H1 (cell line): Measurements from ENCODE around the gene ROBO4. TPM values are rescaled to one million over a fixed set of nuclear protein-coding genes. Genes with fewer than 3 reads are reported as not detected.

Experiments used
- CTCF ChIA-PET: fragments of 300-600 bp; sonication (Branson Sonifier 250); formaldehyde crosslinking; loops from one replicate; lab custom pipeline; 2021; ENCODE audit not compliant: partially characterized antibody; lab: Charles Lee
- POLR2A ChIA-PET: fragments of 300-600 bp; sonication (Branson Sonifier 250); formaldehyde crosslinking; loops from one replicate; lab custom pipeline; 2021; ENCODE audit warnings: inconsistent platforms; ENCODE audit not compliant: partially characterized antibody; lab: Charles Lee
- DNase-seq, 2 experiments: peaks; one replicate each; pipeline versions ENCODE4 v3.0.0 to v3.0.0-alpha.2; 2010 to 2022; ENCODE audit warnings: low spot score in 2 of 2, low read depth in 1 of 2, mixed read lengths in 1 of 2
- FAIRE-seq: peaks from 2 replicates; lab custom pipeline; 2011; peaks lifted over from hg19 to GRCh38; lab: Jason Lieb, UNC
- H2AFZ ChIP-seq: 2 replicates; pipeline ENCODE4 v1.8.1; 2012; ENCODE audit warnings: low read length, inconsistent platforms
- H2AK5ac ChIP-seq: 2 replicates; pipeline ENCODE4 v1.6.1; 2013; ENCODE audit warnings: low read depth, low read length
- H2BK120ac ChIP-seq: replicated peaks from 2 replicates; pipeline ENCODE3; 2013; ENCODE audit warnings: low read depth, low read length, inconsistent platforms
- H2BK12ac ChIP-seq: 2 replicates; pipeline ENCODE4 v1.6.1; 2013; ENCODE audit warnings: low read depth, low read length
- H2BK15ac ChIP-seq: 2 replicates; pipeline ENCODE4 v1.6.1; 2013; ENCODE audit warnings: low read length
- H2BK20ac ChIP-seq: 2 replicates; pipeline ENCODE4 v1.6.1; 2013; ENCODE audit warnings: low read length
- H2BK5ac ChIP-seq: 2 replicates; pipeline ENCODE4 v1.6.1; 2013; ENCODE audit warnings: low read depth, low read length
- H3K14ac ChIP-seq: 2 replicates; pipeline ENCODE4 v1.6.1; 2013; ENCODE audit warnings: inconsistent platforms; ENCODE audit not compliant: insufficient read length
- H3K18ac ChIP-seq: 2 replicates; pipeline ENCODE4 v1.6.1; 2013; ENCODE audit warnings: low read length; ENCODE audit errors: extremely low read depth
- H3K23ac ChIP-seq: 2 replicates; pipeline ENCODE4 v1.6.1; 2013; ENCODE audit warnings: inconsistent platforms; ENCODE audit not compliant: insufficient read length
- H3K23me2 ChIP-seq: 2 replicates; pipeline ENCODE4 v1.6.1; 2013; ENCODE audit warnings: low read depth, low read length
- H3K27ac ChIP-seq: 2 replicates; pipeline ENCODE4 v1.6.1; 2011; ENCODE audit warnings: low read depth, low read length, inconsistent platforms
- H3K27me3 ChIP-seq, 4 experiments: replicated peaks in 1 of 4; 1 replicate in 1 of 4; 2 replicates in 3 of 4; pipeline versions ENCODE4 v1.6.1 to v1.8.1; 2011 to 2013; ENCODE audit warnings: low read length in 3 of 4, mild to moderate bottlenecking in 3 of 4, inconsistent platforms in 2 of 4, mixed read lengths in 2 of 4, moderate library complexity in 1 of 4; ENCODE audit not compliant: control insufficient read depth in 3 of 4, insufficient read depth in 3 of 4; ENCODE audit errors: extremely low read depth in 1 of 4
- H3K36me3 ChIP-seq, 4 experiments: 2 replicates each; pipeline versions ENCODE4 v1.6.1 to v1.8.1; 2011 to 2013; ENCODE audit warnings: mild to moderate bottlenecking in 4 of 4, low read length in 3 of 4, moderate library complexity in 2 of 4, control low read depth in 1 of 4, inconsistent platforms in 1 of 4; ENCODE audit not compliant: insufficient read depth in 4 of 4, control insufficient read depth in 2 of 4
- H3K4ac ChIP-seq: replicated peaks from 2 replicates; pipeline ENCODE3; 2013; ENCODE audit warnings: low read length, low read depth, mixed read lengths, inconsistent platforms; ENCODE audit not compliant: insufficient read length
- H3K4me1 ChIP-seq, 4 experiments: replicated peaks in 1 of 4; 1 replicate in 1 of 4; 2 replicates in 3 of 4; pipeline versions ENCODE4 v1.6.1 to v1.8.1; 2011 to 2013; ENCODE audit warnings: low read length in 3 of 4, inconsistent platforms in 2 of 4, mixed read lengths in 1 of 4; ENCODE audit not compliant: insufficient read depth in 4 of 4, control insufficient read depth in 3 of 4
- H3K4me2 ChIP-seq, 2 experiments: 2 replicates each; pipeline versions ENCODE4 v1.6.1 to v1.8.1; 2011 to 2013; ENCODE audit warnings: low read depth in 2 of 2, low read length in 2 of 2, control low read depth in 1 of 2, inconsistent platforms in 1 of 2, mild to moderate bottlenecking in 1 of 2; ENCODE audit not compliant: insufficient read depth in 1 of 2
- H3K4me3 ChIP-seq, 4 experiments: fragments of 200-600, 300-600 bp in 1 of 4; sonication (generic), shearing (Covaris generic), sonication (Bioruptor Twin) in 1 of 4; 2 replicates each; pipeline versions ENCODE4 v1.5.1 to v1.8.1; 2011 to 2016; ENCODE audit warnings: low read length in 4 of 4, low read depth in 3 of 4, control low read depth in 2 of 4, inconsistent platforms in 2 of 4, mild to moderate bottlenecking in 2 of 4, mixed read lengths in 1 of 4, moderate library complexity in 1 of 4; ENCODE audit not compliant: insufficient read depth in 2 of 4; ENCODE audit errors: extremely low read depth in 1 of 4
- H3K56ac ChIP-seq: replicated peaks from 2 replicates; pipeline ENCODE3; 2013; ENCODE audit warnings: low read depth, mild to moderate bottlenecking, mixed read lengths, low read length, inconsistent platforms; ENCODE audit not compliant: insufficient read length
- H3K79me1 ChIP-seq: 2 replicates; pipeline ENCODE4 v1.6.1; 2013; ENCODE audit warnings: low read depth, low read length, control low read depth
- H3K79me2 ChIP-seq, 2 experiments: 2 replicates each; pipeline versions ENCODE4 v1.6.1 to v1.8.1; 2012 to 2013; ENCODE audit warnings: low read length in 2 of 2, mild to moderate bottlenecking in 2 of 2, inconsistent platforms in 1 of 2; ENCODE audit not compliant: insufficient read depth in 2 of 2, control insufficient read depth in 1 of 2
- H3K9ac ChIP-seq, 4 experiments: replicated peaks in 1 of 4; 1 replicate in 1 of 4; 2 replicates in 3 of 4; pipeline versions ENCODE4 v1.6.1 to v1.8.1; 2011 to 2013; ENCODE audit warnings: low read depth in 3 of 4, low read length in 3 of 4, control low read depth in 2 of 4, mild to moderate bottlenecking in 2 of 4, moderate library complexity in 2 of 4, inconsistent platforms in 1 of 4; ENCODE audit errors: extremely low read depth in 1 of 4
- H3K9me3 ChIP-seq, 2 experiments: 2 replicates each; pipeline versions ENCODE4 v1.6.1 to v1.8.1; 2012 to 2013; ENCODE audit warnings: mild to moderate bottlenecking in 2 of 2, moderate library complexity in 2 of 2, control low read depth in 1 of 2, inconsistent platforms in 1 of 2, low read depth in 1 of 2, low read length in 1 of 2, mixed read lengths in 1 of 2; ENCODE audit not compliant: insufficient read depth in 2 of 2
- H4K20me1 ChIP-seq, 2 experiments: replicated peaks in 1 of 2; 2 replicates each; pipeline versions ENCODE3 to v1.8.1; 2011 to 2013; ENCODE audit warnings: inconsistent platforms in 2 of 2, low read length in 2 of 2, mild to moderate bottlenecking in 1 of 2; ENCODE audit not compliant: insufficient read depth in 2 of 2, control insufficient read depth in 1 of 2
- H4K5ac ChIP-seq: 2 replicates; pipeline ENCODE4 v1.6.1; 2013; ENCODE audit warnings: low read length, low read depth, mixed read lengths, inconsistent platforms; ENCODE audit not compliant: insufficient read length
- H4K8ac ChIP-seq: 2 replicates; pipeline ENCODE4 v1.8.0; 2013; ENCODE audit warnings: mild to moderate bottlenecking, moderate library complexity, low read length, inconsistent platforms; ENCODE audit not compliant: insufficient read depth; ENCODE audit errors: extremely low read depth
- H4K91ac ChIP-seq: replicated peaks from 2 replicates; pipeline ENCODE3; 2013; ENCODE audit warnings: low read length, mixed read lengths, inconsistent platforms; ENCODE audit not compliant: insufficient read length
- BRCA1 ChIP-seq: IDR thresholded peaks from 2 replicates; pipeline ENCODE4 v1.6.1; 2012; ENCODE audit warnings: low read depth, low read length, improper control_type of control experiment
- FOSL1 ChIP-seq: IDR thresholded peaks from 2 replicates; pipeline ENCODE4 v1.6.1; 2011; ENCODE audit warnings: mild to moderate bottlenecking, low read depth, low read length, moderate library complexity; ENCODE audit not compliant: insufficient read depth
- GABPA ChIP-seq: IDR thresholded peaks from 2 replicates; pipeline ENCODE4 v1.6.1; 2011; ENCODE audit warnings: mild to moderate bottlenecking, low read length, moderate library complexity, borderline replicate concordance; ENCODE audit not compliant: insufficient read depth
- GTF2F1 ChIP-seq: IDR thresholded peaks from 2 replicates; pipeline ENCODE4 v1.6.1; 2012; ENCODE audit warnings: low read depth, low read length, improper control_type of control experiment, borderline replicate concordance
- HDAC6 ChIP-seq: IDR thresholded peaks from one replicate; pipeline ENCODE4 v1.7.1; 2012; ENCODE audit warnings: low read depth, mild to moderate bottlenecking, inconsistent platforms, low read length, moderate library complexity
- POLR2A ChIP-seq, 2 experiments: IDR thresholded peaks; 1 replicate in 1 of 2; 2 replicates in 1 of 2; pipeline ENCODE4 v1.6.1; 2011; ENCODE audit warnings: low read depth in 2 of 2, low read length in 2 of 2, mild to moderate bottlenecking in 2 of 2; ENCODE audit errors: control extremely low read depth in 1 of 2
- POU5F1 ChIP-seq: IDR thresholded peaks from 2 replicates; pipeline ENCODE4 v1.6.1; 2011; ENCODE audit warnings: low read depth, mild to moderate bottlenecking, low read length, moderate library complexity
- RBBP5 ChIP-seq: IDR thresholded peaks from 2 replicates; pipeline ENCODE4 v1.7.1; 2012; ENCODE audit warnings: low read depth, mild to moderate bottlenecking, inconsistent platforms, low read length, moderate library complexity, borderline replicate concordance
- SAP30 ChIP-seq: fragments of 300-600 bp; sonication (generic); IDR thresholded peaks from 2 replicates; pipeline ENCODE4 v1.7.1; 2012; ENCODE audit warnings: low read length, moderate library complexity, mild to moderate bottlenecking, inconsistent platforms; ENCODE audit not compliant: insufficient read depth, insufficient replicate concordance
- TAF7 ChIP-seq: optimal IDR thresholded peaks from 2 replicates; pipeline ENCODE3; 2011; ENCODE audit warnings: low read depth, mild to moderate bottlenecking, inconsistent platforms, low read length, moderate library complexity, borderline replicate concordance
- YY1 ChIP-seq: IDR thresholded peaks from 2 replicates; pipeline ENCODE4 v1.6.1; 2011; ENCODE audit warnings: low read depth, mild to moderate bottlenecking, low read length
- ZNF274 ChIP-seq: IDR thresholded peaks from 2 replicates; pipeline ENCODE4 v1.7.0; 2012; ENCODE audit warnings: low read length, borderline replicate concordance; ENCODE audit errors: extremely low read depth
- WGBS, 2 experiments: shearing (Covaris generic) in 1 of 2; methylation state at CpG; one replicate each; pipeline versions ENCODE4 v1.1.6 to v1.1.7; 2013 to 2015; ENCODE audit warnings: low lambda C conversion rate in 2 of 2, mixed read lengths in 2 of 2, inconsistent platforms in 1 of 2, low coverage in 1 of 2, missing lambda C conversion rate in 1 of 2; ENCODE audit not compliant: insufficient replicate concordance in 2 of 2, insufficient coverage in 1 of 2, insufficient read length in 1 of 2; ENCODE audit errors: extremely low coverage in 1 of 2, missing lambda C conversion rate in 1 of 2; 5-methylcytosine and 5-hydroxymethylcytosine counted together
- polyA plus RNA-seq, 7 experiments: library from polyadenylated mRNA; depleted of rRNA in 3 of 7; stranded (reverse) in 5 of 7; unstranded in 2 of 7; fragments of >200 nt in 5 of 7; fragments of 200-250 nt in 2 of 7; gene quantifications; 1 replicate in 5 of 7; 2 replicates in 1 of 7; 4 replicates in 1 of 7; pipeline versions ENCODE4 v1.2.1 to v1.2.3, GENCODE V29; 2011 to 2013; ENCODE audit warnings: missing spikeins in 2 of 7, mixed read lengths in 2 of 7
- total RNA-seq: library from RNA; stranded (reverse); fragmentation: NEBNext Ultra II Directional; extraction: Animal tissue kit (Norgen Biotek cat#: 25700); gene quantifications from 2 replicates; pipeline ENCODE4 v1.2.1, GENCODE V29; 2021

The ROBO4 gene
- total and polyA plus RNA-seq, 2 of the 8 experiments (the other 6 are each of a cell fraction or from before 2014, with no cell fraction given), result 0.03 TPM; not detected in 1

DNA sequence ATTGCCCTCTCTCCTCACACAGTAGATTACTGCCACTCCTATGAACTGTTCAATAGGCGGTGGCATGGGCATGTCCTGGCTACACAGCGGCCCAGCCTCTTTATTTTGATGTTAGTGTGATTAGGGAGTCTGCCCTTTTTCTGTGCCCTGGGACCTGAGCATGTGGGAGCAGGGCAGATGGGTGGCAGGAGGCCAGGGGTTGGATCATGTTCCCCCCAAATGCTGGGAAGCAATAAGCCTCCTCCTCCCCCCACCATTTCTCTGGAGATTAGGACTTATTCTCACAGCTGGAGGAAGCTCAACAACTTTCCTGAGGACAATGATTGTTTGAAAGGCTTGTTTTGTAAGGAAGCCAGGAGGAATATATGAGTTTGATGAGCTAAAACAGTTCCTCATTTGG is 22.2 kb upstream of the ROBO4 start:
- no peaks in the 10 kb centered on the region for H3K36me3 ChIP-seq
- H3K4me1 ChIP-seq, result peaks cover 0 to 4% (median 2%) of the 10 kb centered on the region in 4 experiments; a peak in 3 of 7 replicates
- no peak overlapping the region for H4K91ac ChIP-seq
- H4K8ac ChIP-seq, result no peak overlapping the region
- no peak overlapping the region for H2BK12ac ChIP-seq
- H3K23me2 ChIP-seq, result peaks cover 7% of the 10 kb centered on the region
- DNase-seq (no peak), FAIRE-seq (no peak)
- WGBS, 2 experiments, result 91% methylated on average over 2 of the region's 2 CpGs; no CpG with 5 or more reads in 1 of the 2 experiments
- no peak overlapping the region for H3K4me3 ChIP-seq
- no peak overlapping the region for H3K14ac ChIP-seq
- H4K5ac ChIP-seq, result no peak overlapping the region
- no peaks in the 10 kb centered on the region for H3K79me2 ChIP-seq
- no peak overlapping the region for H3K23ac ChIP-seq
- H2BK20ac ChIP-seq, result no peak overlapping the region
- no peak overlapping the region for H3K4ac ChIP-seq
- H3K27me3 ChIP-seq, result peaks cover 9 to 56% (median 44%) of the 10 kb centered on the region in 4 experiments
- H3K79me1 ChIP-seq, result no peaks in the 10 kb centered on the region
- H3K27ac ChIP-seq, result no peak overlapping the region
- H3K4me2 ChIP-seq, result no peak overlapping the region; a peak in 1 of 4 replicates
- H3K56ac ChIP-seq, result no peak overlapping the region
- POLR2A ChIA-PET, result interaction anchor here (0.7 to 1.7 kb wide), 2 partner anchors 11 to 35 kb away, joined by 3 to 4 read pairs; no protein-coding TSS in a partner anchor
- no peak overlapping the region for H2AFZ ChIP-seq
- no peak overlapping the region for H3K9ac ChIP-seq
- CTCF ChIA-PET, result interaction anchor here (0.9 to 3.8 kb wide), 10 partner anchors 9 to 51 kb away, joined by 3 to 16 read pairs (median 4); partner anchors contain the start of genes HEPACAM and ROBO4
- H2BK5ac ChIP-seq, result no peak overlapping the region
- no peak overlapping the region for H3K18ac ChIP-seq
- no peaks in the 10 kb centered on the region for H3K9me3 ChIP-seq
- TF ChIP-seq TAF7 (no peak), HDAC6 (no peak), YY1 (no peak), RBBP5 (no peak), POLR2A (IDR thresholded peaks at IDR 0.05; ENCODE audit: control extremely low read depth in 1 of 2, low read depth in 2 of 2, low read length in 2 of 2) (no peak), SAP30 (no peak), POU5F1 (no peak), ZNF274 (no peak), FOSL1 (no peak), GTF2F1 (no peak), BRCA1 (no peak), GABPA (no peak)
- H4K20me1 ChIP-seq, result no peaks in the 10 kb centered on the region
- H2BK120ac ChIP-seq, result no peak overlapping the region
- no peak overlapping the region for H2AK5ac ChIP-seq
- H2BK15ac ChIP-seq, result no peak overlapping the region
